SK-MEL-5 (cell line): ENCODE data around the gene TBX18. TPM values are rescaled to one million over a fixed set of nuclear protein-coding genes. Genes with fewer than 3 reads are reported as not detected.

Experiments used
- DNase-seq: peaks from one replicate; pipeline ENCODE4 v3.0.0-alpha.2; 2016; ENCODE audit warnings: low read depth, low spot score
- in situ Hi-C: cut with HindIII; loops from 2 replicates; pipeline ENCODE4 v1.10.0; 2016; ENCODE audit warnings: low sequenced_read_pairs, high pct_unique_total_duplicates, low pct_unique_long_range_greater_than_20kb
- small RNA-seq, 2 experiments: library from RNA; depleted of rRNA; stranded (forward); fragments of <200 nt; gene quantifications; one replicate each; pipeline ENCODE3, GENCODE V24; 2014
- total RNA-seq: library from RNA; depleted of rRNA; stranded (reverse); fragments of >200 nt; shearing (Covaris generic); gene quantifications from 2 replicates; pipeline ENCODE4 v1.2.3, GENCODE V29; 2014

Gene TBX18
- total RNA-seq, 1 experiment from 2014 or later: 10.1 TPM

GRCh38 chr6:84657025-84657424 lies 107.4 kb downstream of the TBX18 start:
- no peak for DNase-seq
- in situ Hi-C loops: no loop called here

- in situ Hi-C loops: no loop called here
- no peak for DNase-seq
Observed at GRCh38 chr6:84653027-84653551, 111.3 kb downstream of the TBX18 start.

GRCh38 chr6:84652356-84653026 lies 111.9 kb downstream of the TBX18 start:
- in situ Hi-C loops: no loop called here
- no peak for DNase-seq

GRCh38 chr6:84651583-84651982 lies 112.8 kb downstream of the TBX18 start:
- in situ Hi-C loops: no loop called here
- DNase-seq: no peak

GRCh38 chr6:84648444-84648843 lies 116.0 kb downstream of the TBX18 start:
- in situ Hi-C loops: no loop called here
- DNase-seq: no peak

- no peak for DNase-seq
- in situ Hi-C loops: no loop called here
Observed at GRCh38 chr6:84645563-84646266, 118.7 kb downstream of the TBX18 start.

GRCh38 chr6:84645000-84645399 lies 119.4 kb downstream of the TBX18 start:
- in situ Hi-C loops: no loop called here
- DNase-seq: no peak

GRCh38 chr6:84643778-84644177 lies 120.6 kb downstream of the TBX18 start:
- in situ Hi-C loops: no loop called here
- no peak for DNase-seq

- DNase-seq: no peak
- in situ Hi-C loops: no loop called here
Observed at GRCh38 chr6:84641076-84641475, 123.3 kb downstream of the TBX18 start.

- no peak for DNase-seq
- in situ Hi-C loops: no loop called here
Observed at GRCh38 chr6:84639396-84639795, 125.0 kb downstream of the TBX18 start.

GRCh38 chr6:84638286-84638685 lies 126.1 kb downstream of the TBX18 start:
- DNase-seq: peak; percentile 64
- in situ Hi-C loops: no loop called here

Small RNAs within 50 kb of the gene (small RNA-seq; reads per million reads assigned to genes)
- 0 reads per million in 2 experiments for gene AL590143.1
